HepG2 (cell line): Measurements from ENCODE around the gene ZNRD2. TPM values are rescaled to one million over a fixed set of nuclear protein-coding genes. Genes with fewer than 3 reads are reported as not detected.

ENCODE experiments used
- BCL6 ChIP-seq: IDR thresholded peaks from 2 replicates; pipeline ENCODE4 v1.6.1; 2016; ENCODE audit warnings: missing genetic modification reagents, missing compliant biosample characterization
- FOSL2 ChIP-seq: sonication (generic); formaldehyde crosslinking; IDR thresholded peaks from 2 replicates; pipeline ENCODE4 v1.4.0; 2020; ENCODE audit warnings: missing genetic modification reagents
- MIER2 ChIP-seq: IDR thresholded peaks from 2 replicates; pipeline ENCODE4 v1.6.1; 2016; ENCODE audit warnings: missing biosample characterization, missing genetic modification reagents
- NR2F6 ChIP-seq, 2 experiments: IDR thresholded peaks; 2 replicates each; pipeline ENCODE4 v1.6.1; 2016; ENCODE audit warnings: antibody characterized with exemption in 1 of 2, mild to moderate bottlenecking in 1 of 2
- RXRB ChIP-seq: IDR thresholded peaks from 2 replicates; pipeline ENCODE4 v1.6.1; 2016; ENCODE audit warnings: borderline replicate concordance, missing genetic modification reagents, missing compliant biosample characterization
- SOX13 ChIP-seq, 3 experiments: fragments of 450-650 bp in 1 of 3; sonication (generic) in 1 of 3; formaldehyde crosslinking in 1 of 3; IDR thresholded peaks in 2 of 3; conservative IDR thresholded peaks in 1 of 3; 2 replicates each; pipeline versions ENCODE4 v1.5.0 to v1.6.1; 2016 to 2020; ENCODE audit warnings: antibody characterized with exemption in 1 of 3, mild to moderate bottlenecking in 1 of 3, missing compliant biosample characterization in 1 of 3, missing genetic modification reagents in 1 of 3, moderate library complexity in 1 of 3
- TAF1 ChIP-seq: sonication (generic); formaldehyde crosslinking; IDR thresholded peaks from 2 replicates; pipeline ENCODE4 v1.4.0; 2020; ENCODE audit warnings: missing genetic modification reagents
- ZNF746 ChIP-seq: sonication (generic); formaldehyde crosslinking; IDR thresholded peaks from 2 replicates; pipeline ENCODE4 v1.8.0; 2022; ENCODE audit warnings: mild to moderate bottlenecking, missing genetic modification reagents
- polyA plus RNA-seq, 8 experiments: library from polyadenylated mRNA; depleted of rRNA in 3 of 8; stranded (reverse) in 7 of 8; unstranded in 1 of 8; fragments of >200 nt; fragmentation: Illumina TruSeq in 4 of 8; extraction: Trizol in 4 of 8; gene quantifications; 2 replicates each; pipeline versions ENCODE4 v1.2.1 to v1.2.3, GENCODE V29; 2011 to 2016; ENCODE audit warnings: low read depth in 4 of 8, missing spikeins in 1 of 8, mixed read lengths in 1 of 8; ENCODE audit not compliant: insufficient read depth in 1 of 8
- total RNA-seq, 5 experiments: library from RNA; depleted of rRNA; stranded (reverse); fragments of >200 nt; fragmentation: Illumina TruSeq; extraction: Trizol; gene quantifications; 2 replicates each; pipeline ENCODE4 v1.2.3, GENCODE V29; 2016; ENCODE audit warnings: low read depth in 1 of 5
- TF ChIP-seq, protein P1 (sequence below): sonication (generic); formaldehyde crosslinking; IDR thresholded peaks from 2 replicates; pipeline ENCODE4 v1.4.0; 2020; ENCODE audit warnings: missing genetic modification reagents
- TF ChIP-seq, protein P2 (sequence below): sonication (generic); formaldehyde crosslinking; conservative IDR thresholded peaks from 2 replicates; pipeline ENCODE4 v1.4.0; 2020; ENCODE audit warnings: mild to moderate bottlenecking, missing genetic modification reagents, moderate library complexity
- TF ChIP-seq, protein P3 (sequence below): sonication (generic); formaldehyde crosslinking; IDR thresholded peaks from 2 replicates; pipeline ENCODE4 v1.4.0; 2020; ENCODE audit warnings: missing genetic modification reagents
- TF ChIP-seq, protein P4 (sequence below): sonication (generic); formaldehyde crosslinking; IDR thresholded peaks from 2 replicates; pipeline ENCODE4 v1.4.0; 2020; ENCODE audit warnings: missing genetic modification reagents
- TF ChIP-seq, protein P5 (sequence below): sonication (generic); formaldehyde crosslinking; IDR thresholded peaks from 2 replicates; pipeline ENCODE4 v1.8.1; 2023; ENCODE audit warnings: mild to moderate bottlenecking, missing genetic modification reagents
- TF ChIP-seq, protein P6 (sequence below): sonication (generic); formaldehyde crosslinking; IDR thresholded peaks from 2 replicates; pipeline ENCODE4 v1.9.0; 2021; ENCODE audit warnings: missing genetic modification reagents, mild to moderate bottlenecking, borderline replicate concordance
- TF ChIP-seq, protein P7 (sequence below): sonication (generic); formaldehyde crosslinking; IDR thresholded peaks from 2 replicates; pipeline ENCODE4 v1.4.0; 2020; ENCODE audit warnings: missing genetic modification reagents, borderline replicate concordance

ZNRD2 gene
- total and polyA plus RNA-seq, 2 of the 13 experiments (the other 11 are each of a cell fraction or from before 2014, with no cell fraction given), result 29.2 to 34.0 TPM

DNA sequence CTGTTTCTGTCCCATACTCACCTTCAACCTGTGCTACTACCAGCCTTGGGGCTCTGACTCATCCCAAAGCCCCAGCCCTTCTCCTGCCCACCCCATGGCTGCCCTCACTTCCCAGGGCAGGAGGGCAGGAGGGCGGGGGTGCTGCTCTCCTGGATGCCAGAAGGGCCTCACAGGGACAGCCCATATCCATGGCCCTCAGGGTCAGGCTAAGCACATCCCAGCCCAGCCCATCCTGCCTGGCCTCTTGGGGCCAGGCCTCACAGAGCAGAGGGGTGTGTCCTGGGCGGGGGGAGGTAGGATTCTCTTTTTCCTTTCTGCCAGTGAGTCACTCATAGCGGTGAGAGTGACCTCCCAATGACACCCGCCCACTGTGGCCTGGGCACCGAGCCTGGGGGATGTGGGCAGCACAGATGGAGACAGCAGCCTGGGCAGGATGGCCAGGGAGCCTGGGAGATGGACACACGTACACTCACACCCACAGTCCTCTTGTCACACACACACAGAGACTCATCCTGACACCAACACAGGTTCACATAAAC, 14.5 kb upstream of the ZNRD2 start (continued):
- TF ChIP-seq TAF1 (peak; percentile 38; the same call in 1 of the 2 replicates), ZNF746 (CRISPR knock-in tag) (peak; percentile 84), BCL6 (0 out of 2 replicates have a peak, but pooled peaks have one; percentile 23), NR2F6 (IDR thresholded peaks at IDR 0.05) (peak; percentile 64), NR2F6 (CRISPR knock-in tag; IDR thresholded peaks at IDR 0.05) (peak; percentile 84), SOX13 (IDR thresholded peaks at IDR 0.05) (no peak), SOX13 (CRISPR knock-in tag; conservative IDR thresholded peaks at IDR 0.05 in 1 of 2, IDR thresholded peaks at IDR 0.05 in 1 of 2) (peak in 1 of 2 experiments; percentile 28; a peak in 1 of 4 replicates), MIER2 (0 out of 2 replicates have a peak, but pooled peaks have one; percentile 34), FOSL2 (CRISPR knock-in tag) (peak; percentile 89), RXRB (CRISPR knock-in tag) (peak; percentile 79)
- TF ChIP-seq, protein P1, sequence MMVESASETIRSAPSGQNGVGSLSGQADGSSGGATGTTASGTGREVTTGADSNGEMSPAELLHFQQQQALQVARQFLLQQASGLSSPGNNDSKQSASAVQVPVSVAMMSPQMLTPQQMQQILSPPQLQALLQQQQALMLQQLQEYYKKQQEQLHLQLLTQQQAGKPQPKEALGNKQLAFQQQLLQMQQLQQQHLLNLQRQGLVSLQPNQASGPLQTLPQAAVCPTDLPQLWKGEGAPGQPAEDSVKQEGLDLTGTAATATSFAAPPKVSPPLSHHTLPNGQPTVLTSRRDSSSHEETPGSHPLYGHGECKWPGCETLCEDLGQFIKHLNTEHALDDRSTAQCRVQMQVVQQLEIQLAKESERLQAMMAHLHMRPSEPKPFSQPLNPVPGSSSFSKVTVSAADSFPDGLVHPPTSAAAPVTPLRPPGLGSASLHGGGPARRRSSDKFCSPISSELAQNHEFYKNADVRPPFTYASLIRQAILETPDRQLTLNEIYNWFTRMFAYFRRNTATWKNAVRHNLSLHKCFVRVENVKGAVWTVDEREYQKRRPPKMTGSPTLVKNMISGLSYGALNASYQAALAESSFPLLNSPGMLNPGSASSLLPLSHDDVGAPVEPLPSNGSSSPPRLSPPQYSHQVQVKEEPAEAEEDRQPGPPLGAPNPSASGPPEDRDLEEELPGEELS (CRISPR knock-in tag), result 0 out of 2 replicates have a peak, but pooled peaks have one; percentile 36
- TF ChIP-seq, protein P2, sequence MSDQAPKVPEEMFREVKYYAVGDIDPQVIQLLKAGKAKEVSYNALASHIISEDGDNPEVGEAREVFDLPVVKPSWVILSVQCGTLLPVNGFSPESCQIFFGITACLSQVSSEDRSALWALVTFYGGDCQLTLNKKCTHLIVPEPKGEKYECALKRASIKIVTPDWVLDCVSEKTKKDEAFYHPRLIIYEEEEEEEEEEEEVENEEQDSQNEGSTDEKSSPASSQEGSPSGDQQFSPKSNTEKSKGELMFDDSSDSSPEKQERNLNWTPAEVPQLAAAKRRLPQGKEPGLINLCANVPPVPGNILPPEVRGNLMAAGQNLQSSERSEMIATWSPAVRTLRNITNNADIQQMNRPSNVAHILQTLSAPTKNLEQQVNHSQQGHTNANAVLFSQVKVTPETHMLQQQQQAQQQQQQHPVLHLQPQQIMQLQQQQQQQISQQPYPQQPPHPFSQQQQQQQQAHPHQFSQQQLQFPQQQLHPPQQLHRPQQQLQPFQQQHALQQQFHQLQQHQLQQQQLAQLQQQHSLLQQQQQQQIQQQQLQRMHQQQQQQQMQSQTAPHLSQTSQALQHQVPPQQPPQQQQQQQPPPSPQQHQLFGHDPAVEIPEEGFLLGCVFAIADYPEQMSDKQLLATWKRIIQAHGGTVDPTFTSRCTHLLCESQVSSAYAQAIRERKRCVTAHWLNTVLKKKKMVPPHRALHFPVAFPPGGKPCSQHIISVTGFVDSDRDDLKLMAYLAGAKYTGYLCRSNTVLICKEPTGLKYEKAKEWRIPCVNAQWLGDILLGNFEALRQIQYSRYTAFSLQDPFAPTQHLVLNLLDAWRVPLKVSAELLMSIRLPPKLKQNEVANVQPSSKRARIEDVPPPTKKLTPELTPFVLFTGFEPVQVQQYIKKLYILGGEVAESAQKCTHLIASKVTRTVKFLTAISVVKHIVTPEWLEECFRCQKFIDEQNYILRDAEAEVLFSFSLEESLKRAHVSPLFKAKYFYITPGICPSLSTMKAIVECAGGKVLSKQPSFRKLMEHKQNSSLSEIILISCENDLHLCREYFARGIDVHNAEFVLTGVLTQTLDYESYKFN, result peak; percentile 62
- TF ChIP-seq, protein P3, sequence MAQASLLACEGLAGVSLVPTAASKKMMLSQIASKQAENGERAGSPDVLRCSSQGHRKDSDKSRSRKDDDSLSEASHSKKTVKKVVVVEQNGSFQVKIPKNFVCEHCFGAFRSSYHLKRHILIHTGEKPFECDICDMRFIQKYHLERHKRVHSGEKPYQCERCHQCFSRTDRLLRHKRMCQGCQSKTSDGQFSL, result 0 out of 2 replicates have a peak, but pooled peaks have one; percentile 39
- TF ChIP-seq, protein P4, sequence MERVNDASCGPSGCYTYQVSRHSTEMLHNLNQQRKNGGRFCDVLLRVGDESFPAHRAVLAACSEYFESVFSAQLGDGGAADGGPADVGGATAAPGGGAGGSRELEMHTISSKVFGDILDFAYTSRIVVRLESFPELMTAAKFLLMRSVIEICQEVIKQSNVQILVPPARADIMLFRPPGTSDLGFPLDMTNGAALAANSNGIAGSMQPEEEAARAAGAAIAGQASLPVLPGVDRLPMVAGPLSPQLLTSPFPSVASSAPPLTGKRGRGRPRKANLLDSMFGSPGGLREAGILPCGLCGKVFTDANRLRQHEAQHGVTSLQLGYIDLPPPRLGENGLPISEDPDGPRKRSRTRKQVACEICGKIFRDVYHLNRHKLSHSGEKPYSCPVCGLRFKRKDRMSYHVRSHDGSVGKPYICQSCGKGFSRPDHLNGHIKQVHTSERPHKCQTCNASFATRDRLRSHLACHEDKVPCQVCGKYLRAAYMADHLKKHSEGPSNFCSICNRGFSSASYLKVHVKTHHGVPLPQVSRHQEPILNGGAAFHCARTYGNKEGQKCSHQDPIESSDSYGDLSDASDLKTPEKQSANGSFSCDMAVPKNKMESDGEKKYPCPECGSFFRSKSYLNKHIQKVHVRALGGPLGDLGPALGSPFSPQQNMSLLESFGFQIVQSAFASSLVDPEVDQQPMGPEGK, result peak; percentile 86
- TF ChIP-seq, protein P5, sequence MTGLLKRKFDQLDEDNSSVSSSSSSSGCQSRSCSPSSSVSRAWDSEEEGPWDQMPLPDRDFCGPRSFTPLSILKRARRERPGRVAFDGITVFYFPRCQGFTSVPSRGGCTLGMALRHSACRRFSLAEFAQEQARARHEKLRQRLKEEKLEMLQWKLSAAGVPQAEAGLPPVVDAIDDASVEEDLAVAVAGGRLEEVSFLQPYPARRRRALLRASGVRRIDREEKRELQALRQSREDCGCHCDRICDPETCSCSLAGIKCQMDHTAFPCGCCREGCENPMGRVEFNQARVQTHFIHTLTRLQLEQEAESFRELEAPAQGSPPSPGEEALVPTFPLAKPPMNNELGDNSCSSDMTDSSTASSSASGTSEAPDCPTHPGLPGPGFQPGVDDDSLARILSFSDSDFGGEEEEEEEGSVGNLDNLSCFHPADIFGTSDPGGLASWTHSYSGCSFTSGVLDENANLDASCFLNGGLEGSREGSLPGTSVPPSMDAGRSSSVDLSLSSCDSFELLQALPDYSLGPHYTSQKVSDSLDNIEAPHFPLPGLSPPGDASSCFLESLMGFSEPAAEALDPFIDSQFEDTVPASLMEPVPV (CRISPR knock-in tag), result no peak
- TF ChIP-seq, protein P6, sequence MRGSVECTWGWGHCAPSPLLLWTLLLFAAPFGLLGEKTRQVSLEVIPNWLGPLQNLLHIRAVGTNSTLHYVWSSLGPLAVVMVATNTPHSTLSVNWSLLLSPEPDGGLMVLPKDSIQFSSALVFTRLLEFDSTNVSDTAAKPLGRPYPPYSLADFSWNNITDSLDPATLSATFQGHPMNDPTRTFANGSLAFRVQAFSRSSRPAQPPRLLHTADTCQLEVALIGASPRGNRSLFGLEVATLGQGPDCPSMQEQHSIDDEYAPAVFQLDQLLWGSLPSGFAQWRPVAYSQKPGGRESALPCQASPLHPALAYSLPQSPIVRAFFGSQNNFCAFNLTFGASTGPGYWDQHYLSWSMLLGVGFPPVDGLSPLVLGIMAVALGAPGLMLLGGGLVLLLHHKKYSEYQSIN (CRISPR knock-in tag), result no peak
- TF ChIP-seq, protein P7, sequence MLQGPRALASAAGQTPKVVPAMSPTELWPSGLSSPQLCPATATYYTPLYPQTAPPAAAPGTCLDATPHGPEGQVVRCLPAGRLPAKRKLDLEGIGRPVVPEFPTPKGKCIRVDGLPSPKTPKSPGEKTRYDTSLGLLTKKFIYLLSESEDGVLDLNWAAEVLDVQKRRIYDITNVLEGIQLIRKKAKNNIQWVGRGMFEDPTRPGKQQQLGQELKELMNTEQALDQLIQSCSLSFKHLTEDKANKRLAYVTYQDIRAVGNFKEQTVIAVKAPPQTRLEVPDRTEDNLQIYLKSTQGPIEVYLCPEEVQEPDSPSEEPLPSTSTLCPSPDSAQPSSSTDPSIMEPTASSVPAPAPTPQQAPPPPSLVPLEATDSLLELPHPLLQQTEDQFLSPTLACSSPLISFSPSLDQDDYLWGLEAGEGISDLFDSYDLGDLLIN, result 0 out of 2 replicates have a peak, but pooled peaks have one; percentile 32
